ENCODE results near the gene RPUSD4. TPM values are rescaled to one million over a fixed set of nuclear protein-coding genes. Genes with fewer than 3 reads are reported as not detected.

The RPUSD4 gene
- total and polyA plus RNA-seq, 9 of the 15 experiments (the other 6 are each of a cell fraction or from before 2014, with no cell fraction given): 27.4 to 56.2 (median 44.6) TPM

DNA sequence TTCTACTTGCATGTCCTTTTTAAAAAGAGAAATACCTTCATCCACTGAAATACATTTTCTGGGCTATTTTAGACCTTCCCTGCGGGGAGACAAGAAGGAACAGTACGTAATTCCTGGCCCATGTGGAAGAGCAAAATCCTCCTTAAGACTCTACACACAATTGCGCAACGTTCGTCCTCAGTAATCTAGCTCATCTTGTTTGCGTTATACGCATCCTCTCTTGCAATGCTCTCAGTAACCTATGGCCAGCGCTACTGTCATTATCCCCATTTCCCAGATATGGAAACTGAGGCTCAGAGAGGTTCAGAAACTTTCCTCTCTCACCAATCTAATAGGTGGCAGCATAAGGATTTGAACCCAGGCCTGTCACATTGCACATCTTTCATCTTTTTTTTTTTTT is 54.6 kb downstream of the RPUSD4 start:
- no peak overlapping the region for H3K9ac ChIP-seq (ENCODE audit: insufficient read depth in 1 of 2, low read depth in 2 of 2, low read length in 2 of 2)
- no peak overlapping the region for H3K27ac ChIP-seq (ENCODE audit: extremely low read depth, low read depth, low read length)
- ChIA-PET CTCF (ENCODE audit: low intra/inter-chr PET ratio) (no interaction called here), POLR2A (no interaction called here)
- no peak overlapping the region for H2AFZ ChIP-seq (ENCODE audit: low read depth, low read length)
- no peaks in the 10 kb centered on the region for H3K9me3 ChIP-seq (replicated peaks; ENCODE audit: control insufficient read depth, insufficient read depth, low read depth, low read length)
- H3K4me1 ChIP-seq (replicated peaks in 1 of 2; ENCODE audit: control insufficient read depth in 2 of 2, insufficient read depth in 2 of 2, low read length in 2 of 2): peaks cover 4 to 20% of the 10 kb centered on the region in 2 experiments; a peak in 4 of 5 replicates
- no peaks in the 10 kb centered on the region for H3K79me2 ChIP-seq (ENCODE audit: control insufficient read depth, insufficient read depth, low read length)
- in situ Hi-C loops (cut with MboI): no loop called here
- FAIRE-seq (no peak), DNase-seq (ENCODE audit: extremely low read depth in 1 of 4, low spot score in 3 of 4) (no peak), ATAC-seq (no peak)
- no peaks in the 10 kb centered on the region for H3K36me3 ChIP-seq (ENCODE audit: control insufficient read depth, insufficient read depth, low read length)
- H3K27me3 ChIP-seq (ENCODE audit: control insufficient read depth in 2 of 2, insufficient read depth in 2 of 2, low read length in 2 of 2): peaks cover 45 to 70% of the 10 kb centered on the region in 2 experiments
- intact Hi-C loops (cut with micrococcal nuclease): no loop called here
- H3K4me3 ChIP-seq: no peak overlapping the region
- H3K4me2 ChIP-seq (ENCODE audit: insufficient read depth, low read length): no peak overlapping the region
- H3K9me1 ChIP-seq (ENCODE audit: control insufficient read depth, insufficient read depth, low read length): no peaks in the 10 kb centered on the region
- BruUV-seq (replicated peaks): no TSS peak
- WGBS (ENCODE audit: insufficient coverage, low coverage, missing lambda C conversion rate): 0% methylated on average over 8 of the region's 8 CpGs
- H4K20me1 ChIP-seq (replicated peaks; ENCODE audit: control insufficient read depth, insufficient read depth, low read length): peaks cover 8% of the 10 kb centered on the region; the same call in 1 of the 2 replicates
- no peak for TF ChIP-seq NFE2L1 (tag; IDR thresholded peaks at IDR 0.05; ENCODE audit: borderline replicate concordance, low read depth)
- TF ChIP-seq ZNF212 (CRISPR knock-in tag; IDR thresholded peaks at IDR 0.05): no peak
- TF ChIP-seq ETS2 (tag; IDR thresholded peaks at IDR 0.05; ENCODE audit: borderline replicate concordance, poor library complexity, severe bottlenecking): no peak
- TF ChIP-seq, protein P1, sequence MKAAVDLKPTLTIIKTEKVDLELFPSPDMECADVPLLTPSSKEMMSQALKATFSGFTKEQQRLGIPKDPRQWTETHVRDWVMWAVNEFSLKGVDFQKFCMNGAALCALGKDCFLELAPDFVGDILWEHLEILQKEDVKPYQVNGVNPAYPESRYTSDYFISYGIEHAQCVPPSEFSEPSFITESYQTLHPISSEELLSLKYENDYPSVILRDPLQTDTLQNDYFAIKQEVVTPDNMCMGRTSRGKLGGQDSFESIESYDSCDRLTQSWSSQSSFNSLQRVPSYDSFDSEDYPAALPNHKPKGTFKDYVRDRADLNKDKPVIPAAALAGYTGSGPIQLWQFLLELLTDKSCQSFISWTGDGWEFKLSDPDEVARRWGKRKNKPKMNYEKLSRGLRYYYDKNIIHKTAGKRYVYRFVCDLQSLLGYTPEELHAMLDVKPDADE (conservative IDR thresholded peaks at IDR 0.05; ENCODE audit: control insufficient read depth, low read depth, low read length): no peak
- TF ChIP-seq BCOR (IDR thresholded peaks at IDR 0.05): 0 out of 2 replicates have a peak, but pooled peaks have one; percentile 20
- no peak for TF ChIP-seq HBP1 (CRISPR knock-in tag; IDR thresholded peaks at IDR 0.05)
- TF ChIP-seq ATF1 (CRISPR knock-in tag; IDR thresholded peaks at IDR 0.05): no peak
- TF ChIP-seq ATF1 (tag; IDR thresholded peaks at IDR 0.05): no peak
- no peak for TF ChIP-seq PPARD (CRISPR knock-in tag; IDR thresholded peaks at IDR 0.05)
- TF ChIP-seq KDM2B (CRISPR knock-in tag; IDR thresholded peaks at IDR 0.05): no peak
- TF ChIP-seq ESRRB (CRISPR knock-in tag; IDR thresholded peaks at IDR 0.05; ENCODE audit: borderline replicate concordance): no peak
- peak; percentile 75 for TF ChIP-seq CEBPB (tag; IDR thresholded peaks at IDR 0.05)
- TF ChIP-seq IRF2 (CRISPR knock-in tag; IDR thresholded peaks at IDR 0.05): no peak
- TF ChIP-seq CEBPG (CRISPR knock-in tag; IDR thresholded peaks at IDR 0.05): 0 out of 2 replicates have a peak, but pooled peaks have one; percentile 35
- peak; percentile 36 to 46; a peak in 1 of 4 replicates for TF ChIP-seq CEBPG (tag; conservative IDR thresholded peaks at IDR 0.05 in 1 of 2, IDR thresholded peaks at IDR 0.05 in 1 of 2)
- TF ChIP-seq TSHZ1 (CRISPR knock-in tag; IDR thresholded peaks at IDR 0.05): no peak
- no peak for TF ChIP-seq ZBED1 (IDR thresholded peaks at IDR 0.05)

Measured in K562 (cell line).